Fibroblast of lung (primary cell): Measurements from ENCODE around the gene BCAS1. TPM values are rescaled to one million over a fixed set of nuclear protein-coding genes. Genes with fewer than 3 reads are reported as not detected.

Experiments used
- DNase-seq, 2 donors: peaks; one replicate each; pipeline versions ENCODE4 v3.0.0 to v3.0.0-alpha.2; 2010; ENCODE audit warnings: low read depth in 2 of 2
- H2AFZ ChIP-seq: 2 replicates; pipeline ENCODE4 v1.5.1; 2012; ENCODE audit warnings: low read length, control low read depth, inconsistent platforms
- H3K27ac ChIP-seq: 2 replicates; pipeline ENCODE4 v1.5.1; 2011; ENCODE audit warnings: low read length, control low read depth; ENCODE audit not compliant: insufficient read depth
- H3K27me3 ChIP-seq: 2 replicates; pipeline ENCODE4 v1.5.1; 2011; ENCODE audit warnings: mild to moderate bottlenecking, low read length; ENCODE audit not compliant: control insufficient read depth, insufficient read depth
- H3K36me3 ChIP-seq: 2 replicates; pipeline ENCODE4 v1.5.1; 2011; ENCODE audit warnings: low read length; ENCODE audit not compliant: control insufficient read depth, insufficient read depth
- H3K4me1 ChIP-seq: 2 replicates; pipeline ENCODE4 v1.5.1; 2011; ENCODE audit warnings: low read length; ENCODE audit not compliant: control insufficient read depth, insufficient read depth; ENCODE audit errors: extremely low read depth
- H3K4me2 ChIP-seq: 2 replicates; pipeline ENCODE4 v1.5.1; 2011; ENCODE audit warnings: low read length, control low read depth; ENCODE audit not compliant: insufficient read depth; ENCODE audit errors: extremely low read depth
- H3K4me3 ChIP-seq, 4 experiments: fragments of 200-600 bp in 1 of 4; sonication (generic) in 1 of 4; replicated peaks in 1 of 4; 2 replicates each; pipeline ENCODE4 v1.5.1; 2011 to 2016; ENCODE audit warnings: low read length in 4 of 4, low read depth in 3 of 4, mild to moderate bottlenecking in 3 of 4, control low read depth in 2 of 4, inconsistent platforms in 1 of 4, mixed read lengths in 1 of 4; ENCODE audit not compliant: insufficient read depth in 1 of 4; ENCODE audit errors: control extremely low read depth in 1 of 4
- H3K79me2 ChIP-seq: 2 replicates; pipeline ENCODE4 v1.5.1; 2012; ENCODE audit warnings: mild to moderate bottlenecking, low read length, inconsistent platforms; ENCODE audit not compliant: control insufficient read depth, insufficient read depth
- H3K9ac ChIP-seq: 2 replicates; pipeline ENCODE4 v1.5.1; 2011; ENCODE audit warnings: mild to moderate bottlenecking, low read length, control low read depth; ENCODE audit not compliant: insufficient read depth
- H3K9me3 ChIP-seq: 2 replicates; pipeline ENCODE4 v1.5.1; 2012; ENCODE audit warnings: low read depth, low read length; ENCODE audit not compliant: control insufficient read depth, insufficient read depth
- H4K20me1 ChIP-seq: 2 replicates; pipeline ENCODE4 v1.5.1; 2011; ENCODE audit warnings: low read length; ENCODE audit not compliant: control insufficient read depth, insufficient read depth; ENCODE audit errors: extremely low read depth
- CTCF ChIP-seq, 2 donors: IDR thresholded peaks in 1 of 2; conservative IDR thresholded peaks in 1 of 2; 1 replicate in 1 of 2; 2 replicates in 1 of 2; pipeline ENCODE4 v1.5.1; 2011 to 2012; ENCODE audit warnings: low read length in 2 of 2, control low read depth in 1 of 2, inconsistent platforms in 1 of 2, low read depth in 1 of 2, mild to moderate bottlenecking in 1 of 2
- EZH2 ChIP-seq: IDR thresholded peaks from 2 replicates; pipeline ENCODE4 v1.5.1; 2012; ENCODE audit warnings: low read length, control low read depth, mild to moderate bottlenecking; ENCODE audit errors: missing control alignments
- polyA plus RNA-seq, 2 donors: library from polyadenylated mRNA; depleted of rRNA in 1 of 2; stranded (reverse) in 1 of 2; unstranded in 1 of 2; fragments of >200 nt; gene quantifications; 2 replicates each; pipeline ENCODE4 v1.2.1, GENCODE V29; 2011 to 2012; ENCODE audit warnings: missing spikeins in 1 of 2
- total RNA-seq: library from RNA; depleted of rRNA; stranded (reverse); fragments of >200 nt; gene quantifications from 2 replicates; pipeline ENCODE4 v1.2.1, GENCODE V29; 2014

BCAS1 gene
- total and polyA plus RNA-seq, 2 donors (not counting 1 experiment from before 2014, with no cell fraction given), result 0.17 TPM; not detected in 1

- DNase-seq, result no peak
These were observed 13.4 kb downstream of the BCAS1 start for GRCh38 chr20:54056762-54057639.

GRCh38 chr20:54054516-54054915 lies 15.9 kb downstream of the BCAS1 start:
- Histone ChIP-seq H2AFZ (no peak overlapping the region), H3K4me1 (no peaks in the 10 kb centered on the region), H3K9me3 (no peaks in the 10 kb centered on the region), H3K9ac (no peak overlapping the region), H3K27ac (no peak overlapping the region), H3K4me3 (no peak overlapping the region), H4K20me1 (no peaks in the 10 kb centered on the region), H3K27me3 (no peaks in the 10 kb centered on the region), H3K36me3 (no peaks in the 10 kb centered on the region), H3K4me2 (no peak overlapping the region), H3K79me2 (no peaks in the 10 kb centered on the region)
- no peak for TF ChIP-seq EZH2
- no peak for TF ChIP-seq CTCF (conservative IDR thresholded peaks at IDR 0.05 in 1 of 2, IDR thresholded peaks at IDR 0.05 in 1 of 2; ENCODE audit: low read depth in 1 of 2, low read length in 2 of 2)
- DNase-seq, result no peak

More at GRCh38 chr20:54056762-54057639, 13.4 kb downstream of the BCAS1 start:
- H3K9ac ChIP-seq, result no peak overlapping the region
- no peak overlapping the region for H3K4me3 ChIP-seq
- H4K20me1 ChIP-seq, result no peaks in the 10 kb centered on the region
- no peak overlapping the region for H3K4me2 ChIP-seq
- H3K9me3 ChIP-seq, result no peaks in the 10 kb centered on the region
- H3K79me2 ChIP-seq, result no peaks in the 10 kb centered on the region
- H3K27me3 ChIP-seq, result no peaks in the 10 kb centered on the region
- TF ChIP-seq EZH2 (no peak), CTCF (conservative IDR thresholded peaks at IDR 0.05 in 1 of 2, IDR thresholded peaks at IDR 0.05 in 1 of 2; ENCODE audit: low read depth in 1 of 2, low read length in 2 of 2) (no peak)
- no peak overlapping the region for H2AFZ ChIP-seq
- no peaks in the 10 kb centered on the region for H3K4me1 ChIP-seq
- no peaks in the 10 kb centered on the region for H3K36me3 ChIP-seq
- no peak overlapping the region for H3K27ac ChIP-seq

- H3K4me2 ChIP-seq, result no peak overlapping the region
- TF ChIP-seq CTCF (conservative IDR thresholded peaks at IDR 0.05 in 1 of 2, IDR thresholded peaks at IDR 0.05 in 1 of 2; ENCODE audit: low read depth in 1 of 2, low read length in 2 of 2) (no peak), EZH2 (no peak)
- H2AFZ ChIP-seq, result no peak overlapping the region
- no peaks in the 10 kb centered on the region for H4K20me1 ChIP-seq
- no peak overlapping the region for H3K9ac ChIP-seq
- no peaks in the 10 kb centered on the region for H3K36me3 ChIP-seq
- H3K4me3 ChIP-seq, result no peak overlapping the region
- no peaks in the 10 kb centered on the region for H3K79me2 ChIP-seq
- no peak overlapping the region for H3K27ac ChIP-seq
- DNase-seq, result no peak
- no peaks in the 10 kb centered on the region for H3K9me3 ChIP-seq
- no peaks in the 10 kb centered on the region for H3K4me1 ChIP-seq
- no peaks in the 10 kb centered on the region for H3K27me3 ChIP-seq
These were observed 19.3 kb downstream of the BCAS1 start for GRCh38 chr20:54051068-54051467.
